D721Med (cell line): ENCODE data around the gene KLF13.

ENCODE experiments used
- DNase-seq: peaks from one replicate; pipeline ENCODE4 v3.0.0; 2011; ENCODE audit warnings: low spot score; ENCODE audit not compliant: insufficient read length
- FAIRE-seq: peaks from 2 replicates; lab custom pipeline; 2011; peaks lifted over from hg19 to GRCh38; lab: Jason Lieb, UNC
- TF ChIP-seq, protein P1 (sequence below): IDR thresholded peaks from 2 replicates; pipeline ENCODE4 v1.5.1; 2012; ENCODE audit warnings: mild to moderate bottlenecking, control low read depth; ENCODE audit not compliant: insufficient read depth; ENCODE audit errors: missing control alignments

The KLF13 gene

GRCh38 chr15:31326156-31326874, at the start of gene KLF13:
TSS of gene KLF13 (plus strand) at chr15:31326835. CDS start at chr15:31327213, 378 bp downstream.
- FAIRE-seq = no peak
- TF ChIP-seq, protein P1, sequence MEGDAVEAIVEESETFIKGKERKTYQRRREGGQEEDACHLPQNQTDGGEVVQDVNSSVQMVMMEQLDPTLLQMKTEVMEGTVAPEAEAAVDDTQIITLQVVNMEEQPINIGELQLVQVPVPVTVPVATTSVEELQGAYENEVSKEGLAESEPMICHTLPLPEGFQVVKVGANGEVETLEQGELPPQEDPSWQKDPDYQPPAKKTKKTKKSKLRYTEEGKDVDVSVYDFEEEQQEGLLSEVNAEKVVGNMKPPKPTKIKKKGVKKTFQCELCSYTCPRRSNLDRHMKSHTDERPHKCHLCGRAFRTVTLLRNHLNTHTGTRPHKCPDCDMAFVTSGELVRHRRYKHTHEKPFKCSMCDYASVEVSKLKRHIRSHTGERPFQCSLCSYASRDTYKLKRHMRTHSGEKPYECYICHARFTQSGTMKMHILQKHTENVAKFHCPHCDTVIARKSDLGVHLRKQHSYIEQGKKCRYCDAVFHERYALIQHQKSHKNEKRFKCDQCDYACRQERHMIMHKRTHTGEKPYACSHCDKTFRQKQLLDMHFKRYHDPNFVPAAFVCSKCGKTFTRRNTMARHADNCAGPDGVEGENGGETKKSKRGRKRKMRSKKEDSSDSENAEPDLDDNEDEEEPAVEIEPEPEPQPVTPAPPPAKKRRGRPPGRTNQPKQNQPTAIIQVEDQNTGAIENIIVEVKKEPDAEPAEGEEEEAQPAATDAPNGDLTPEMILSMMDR = no peak

GRCh38 chr15:31277335-31278060, 49.1 kb upstream of the KLF13 start:
- DNase-seq = no peak
- FAIRE-seq = no peak
- TF ChIP-seq, protein P1 = no peak

More at GRCh38 chr15:31326156-31326874, at the start of gene KLF13:
- peak; percentile 93 for DNase-seq

GRCh38 chr15:31278061-31278445, 48.6 kb upstream of the KLF13 start:
- no peak for DNase-seq
- no peak for FAIRE-seq
- TF ChIP-seq, protein P1 = no peak

DNA sequence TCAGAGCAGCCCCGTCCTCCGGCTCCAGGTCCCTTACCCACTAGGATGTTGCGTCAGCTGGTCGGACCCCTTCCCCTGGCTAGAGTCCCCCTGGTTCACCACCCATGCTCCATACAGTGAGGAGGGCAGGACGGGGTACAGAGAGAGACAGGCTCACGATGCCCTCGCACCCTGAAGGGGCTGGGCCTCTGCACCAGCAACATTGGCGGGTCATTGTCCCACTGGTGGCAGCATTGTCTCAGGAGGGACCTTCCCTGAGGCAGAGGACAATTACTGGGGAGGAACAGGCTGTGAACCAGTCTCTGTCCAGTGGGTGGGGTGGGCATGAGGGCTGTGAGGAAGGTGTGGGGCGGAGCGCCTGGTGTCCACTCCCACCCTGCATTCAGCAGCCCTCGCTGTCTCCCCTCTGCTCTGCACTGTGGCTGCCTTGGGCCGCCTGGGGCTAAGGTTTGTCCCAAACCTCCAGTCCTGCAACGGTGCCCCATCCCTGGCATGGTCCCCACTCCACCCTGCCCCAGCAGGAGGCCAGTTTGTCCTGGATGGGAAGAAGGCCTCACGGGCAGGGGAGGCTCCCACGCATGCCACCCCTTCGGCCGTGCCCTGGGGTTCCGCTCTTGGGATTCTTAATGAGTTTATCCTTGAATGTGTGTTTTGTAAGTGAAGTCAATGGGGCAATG, 48.0 kb upstream of the KLF13 start:
- no peak for FAIRE-seq
- DNase-seq = no peak
- TF ChIP-seq, protein P1 = no peak

DNA sequence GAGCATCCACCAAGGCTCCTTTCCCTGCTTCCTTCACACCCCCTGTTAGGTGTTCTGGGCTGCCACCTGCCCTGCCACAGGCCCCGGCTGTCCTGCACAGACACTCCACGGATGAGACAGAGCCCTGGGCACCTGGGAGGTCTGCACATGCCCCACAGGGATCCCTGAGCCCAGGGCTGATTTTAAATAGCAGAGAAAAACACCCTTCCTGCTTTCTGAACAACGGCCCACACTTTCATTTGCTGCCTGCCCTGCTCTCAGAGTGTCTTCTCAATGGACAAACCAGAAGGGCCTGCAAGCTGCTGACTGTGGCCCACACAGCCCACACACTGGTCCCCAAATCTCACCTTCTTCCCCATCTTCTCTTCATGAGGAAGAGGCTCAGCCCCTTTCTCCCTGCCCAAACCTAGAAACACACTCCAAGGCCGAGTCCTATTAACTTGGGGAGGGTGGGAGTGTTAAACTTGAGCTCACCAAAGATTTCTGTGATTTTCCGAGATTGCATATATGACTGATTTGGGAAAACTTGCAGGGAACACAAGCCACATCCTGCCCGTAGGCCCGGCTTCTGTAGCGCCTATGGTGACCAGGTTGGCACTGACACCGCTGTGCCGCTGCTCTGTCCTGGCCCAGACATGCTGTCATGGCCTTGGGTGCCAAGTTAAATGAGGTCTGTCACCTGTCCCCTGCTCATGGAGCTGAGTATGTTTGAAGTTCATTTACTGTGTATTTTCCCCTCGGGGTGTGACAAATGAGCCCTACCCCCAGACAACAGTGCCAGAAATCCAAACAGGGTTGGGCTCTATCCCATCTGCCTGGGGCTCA, 47.2 kb upstream of the KLF13 start:
- no peak for DNase-seq
- FAIRE-seq = no peak

More for the DNA sequence above, 47.2 kb upstream of the KLF13 start:
- TF ChIP-seq, protein P1 = no peak
